NCI-H1436 treated with DMSO at 0.1 percent for 48 hours (cell line): Measurements from ENCODE around the gene CRNKL1.
A peak's percentile ranks its signal among the peaks of the same experiment; 100 is the strongest.

Experiments
- DNase-seq: peaks from one replicate; lab custom pipeline; 2025; lab: John Stamatoyannopoulos, UW

CRNKL1 gene

DNA sequence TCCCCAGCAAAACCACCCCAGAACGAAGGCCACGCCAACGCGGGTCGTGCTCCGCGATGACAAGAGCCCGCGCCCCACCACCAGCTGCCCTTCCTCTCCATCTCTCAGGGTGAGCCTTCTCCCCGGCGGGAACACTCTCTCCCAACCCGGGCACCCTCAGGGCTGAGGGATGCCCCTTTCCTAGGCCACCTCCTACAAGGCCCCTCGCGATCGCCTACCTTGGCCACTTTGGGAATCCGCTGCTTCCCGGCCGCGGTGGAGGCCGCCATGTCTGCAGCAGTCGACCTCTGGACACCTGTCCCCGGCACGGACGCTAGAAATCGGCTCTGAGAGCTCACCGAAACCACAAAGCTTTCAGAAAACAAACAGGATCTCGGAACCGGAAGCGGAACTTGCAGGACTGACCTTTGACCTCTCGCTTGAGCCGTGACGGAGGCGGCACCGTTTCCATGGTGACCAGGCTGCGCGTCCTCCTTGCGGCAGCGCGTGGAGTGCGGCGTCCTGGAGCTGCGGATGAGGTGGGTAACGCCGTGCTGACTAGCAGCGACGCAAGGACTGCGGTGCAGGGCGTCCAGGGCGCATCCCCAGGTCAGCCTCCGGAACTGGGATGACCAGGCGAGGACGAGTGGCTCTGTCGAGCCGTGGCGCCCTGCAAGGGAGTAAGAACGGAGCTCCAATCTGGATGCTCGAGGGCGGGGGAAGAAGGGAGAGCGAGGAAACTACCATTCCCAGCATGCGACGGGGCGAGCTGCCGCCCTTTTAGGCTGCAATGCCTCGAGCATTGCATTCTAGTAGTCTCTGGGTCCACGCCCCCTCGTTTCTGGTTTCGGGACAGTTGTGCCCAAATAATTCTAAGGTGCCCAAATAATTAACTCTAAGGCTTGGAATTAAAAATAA is at the start of gene CRNKL1, which contains the start of gene CFAP61:
Gene CRNKL1 (minus strand): TSS at position 393 of the 897 bp plus-strand sequence. CDS start 124 bp downstream, at position 269.
Gene CFAP61 (plus strand): TSS at position 459 of the 897 bp plus-strand sequence. CDS start 4,122 bp downstream, outside the sequence.
- peak; percentile 77 for DNase-seq

DNA sequence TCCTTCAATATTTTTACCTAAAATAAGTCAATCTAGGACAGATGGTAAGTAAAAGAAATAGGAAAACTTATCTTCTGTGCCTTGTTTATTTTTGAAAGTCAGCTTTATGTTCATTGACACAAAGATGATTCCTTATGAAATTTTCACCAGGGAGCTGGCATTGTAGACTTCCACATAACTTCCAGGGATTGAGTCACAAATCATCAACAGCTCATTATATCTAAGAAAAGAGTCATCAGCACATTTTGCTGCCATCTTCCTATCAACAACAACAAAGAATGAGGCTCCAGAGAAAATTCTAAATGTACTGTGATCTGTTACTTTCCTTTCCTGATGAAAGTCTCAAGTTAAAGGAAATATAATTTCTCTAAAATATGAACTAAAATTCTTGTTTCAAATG is 48.6 kb upstream of the CRNKL1 start:
- no peak for DNase-seq

DNA sequence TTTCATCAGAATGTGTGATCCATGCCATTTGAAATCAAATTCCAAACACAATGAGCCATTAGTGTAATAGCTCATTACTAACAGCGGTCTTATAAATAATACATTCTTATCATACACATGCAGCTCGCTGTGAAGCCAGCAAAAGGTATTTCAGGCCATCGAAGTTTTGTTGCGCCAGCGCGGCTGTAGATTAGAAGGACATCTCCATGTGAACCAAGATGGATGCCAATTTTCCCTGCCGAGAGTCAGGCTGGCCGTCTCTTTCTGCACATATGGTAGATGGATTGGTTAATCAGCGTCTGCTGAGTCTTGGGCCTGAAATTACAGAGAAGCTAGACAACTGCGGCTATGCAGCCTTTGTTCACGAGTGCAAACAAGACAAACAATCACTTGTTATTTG is 44.2 kb upstream of the CRNKL1 start:
- DNase-seq, result no peak

DNA sequence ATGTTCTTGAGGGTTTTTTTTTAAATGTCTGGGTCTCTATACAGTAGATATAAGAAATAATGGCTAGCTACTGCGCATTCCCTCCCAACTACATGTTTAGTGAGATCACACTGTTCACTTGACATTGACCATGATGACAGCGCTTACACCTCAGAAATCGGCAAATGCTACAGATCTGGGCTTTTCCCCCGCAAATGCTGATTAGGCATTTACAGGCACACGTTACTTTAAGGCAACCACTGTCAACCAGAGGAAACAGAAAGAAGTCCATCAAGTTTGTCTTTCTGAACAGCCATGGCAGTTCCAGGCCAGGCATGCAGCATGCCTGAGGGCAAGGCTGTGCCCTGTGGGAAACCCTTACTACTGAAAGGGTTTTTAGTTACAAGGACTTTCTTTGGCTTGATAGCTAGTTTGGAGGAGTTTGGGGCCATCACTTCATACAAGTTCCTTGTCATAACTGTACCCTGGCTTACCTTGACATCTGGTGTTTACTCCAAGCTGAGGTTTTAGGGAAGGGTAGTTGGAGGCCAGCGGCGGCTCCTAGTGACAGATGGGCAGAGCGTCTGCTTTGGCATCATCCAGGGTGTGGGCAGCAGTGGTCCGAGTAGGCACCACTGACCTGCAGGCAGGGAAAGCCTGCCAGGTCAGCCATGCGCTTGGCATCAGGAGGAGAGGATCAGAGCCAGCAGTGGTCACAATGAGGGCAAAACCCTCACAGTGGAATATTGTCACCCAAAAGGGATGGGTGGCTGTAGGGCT is 43.0 kb upstream of the CRNKL1 start:
- DNase-seq, result no peak

DNA sequence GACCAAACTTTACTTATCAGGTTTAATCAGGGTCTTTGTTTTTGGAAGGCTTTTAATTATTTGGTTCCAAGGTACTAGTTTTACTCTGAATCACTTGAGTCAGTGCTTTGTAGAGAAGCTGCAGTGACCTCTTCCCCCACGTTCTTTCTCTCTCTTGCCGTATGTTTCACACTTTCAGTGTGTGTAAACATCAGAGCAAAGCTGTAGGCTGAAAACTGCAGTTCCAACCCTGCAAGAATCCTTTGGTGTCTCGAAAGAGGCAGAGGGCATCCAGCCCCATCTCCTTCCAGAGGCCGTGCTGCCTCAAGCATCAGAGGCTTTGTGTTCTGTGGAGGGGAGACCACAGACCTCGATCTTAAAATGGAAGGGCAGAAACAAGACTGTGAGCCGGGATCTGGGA is 42.1 kb upstream of the CRNKL1 start:
- DNase-seq, result no peak

DNA sequence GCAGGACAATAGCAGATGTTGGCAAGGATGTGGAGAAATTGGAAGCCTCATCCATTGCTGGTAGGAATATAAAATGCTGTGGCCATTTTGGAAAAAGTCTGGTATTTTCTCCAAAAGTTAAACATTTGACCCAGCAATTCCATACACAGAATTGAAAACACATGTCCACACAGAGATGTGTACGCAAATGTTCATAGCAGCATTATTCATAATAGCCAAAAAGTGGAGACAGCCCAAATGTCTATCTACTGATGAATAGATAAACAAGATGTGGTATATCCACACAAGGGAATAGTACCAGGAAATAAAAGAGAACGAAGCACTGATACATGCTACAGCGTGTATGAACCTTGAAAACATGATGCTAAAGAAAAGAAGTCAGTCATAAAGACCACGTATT is 40.6 kb upstream of the CRNKL1 start:
- no peak for DNase-seq

DNA sequence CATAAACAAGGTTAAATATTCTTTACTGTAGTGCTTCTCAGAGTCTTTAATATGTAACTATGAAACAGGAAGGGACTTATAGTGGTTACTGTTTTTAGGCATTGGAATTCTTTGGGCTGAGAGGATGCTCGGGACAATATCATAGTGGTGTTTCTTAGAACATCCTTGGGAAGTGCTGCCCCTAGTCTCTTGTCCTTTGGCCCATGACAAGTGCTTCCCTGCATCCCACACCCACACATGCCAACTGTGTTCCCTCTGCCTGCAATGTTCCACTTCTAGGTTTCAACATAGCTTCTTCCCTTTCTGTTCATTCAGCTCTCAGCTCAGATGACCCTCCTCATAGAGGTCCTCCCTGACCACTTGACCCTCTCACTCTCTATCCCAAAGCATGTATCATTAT is 37.7 kb upstream of the CRNKL1 start:
- no peak for DNase-seq

DNA sequence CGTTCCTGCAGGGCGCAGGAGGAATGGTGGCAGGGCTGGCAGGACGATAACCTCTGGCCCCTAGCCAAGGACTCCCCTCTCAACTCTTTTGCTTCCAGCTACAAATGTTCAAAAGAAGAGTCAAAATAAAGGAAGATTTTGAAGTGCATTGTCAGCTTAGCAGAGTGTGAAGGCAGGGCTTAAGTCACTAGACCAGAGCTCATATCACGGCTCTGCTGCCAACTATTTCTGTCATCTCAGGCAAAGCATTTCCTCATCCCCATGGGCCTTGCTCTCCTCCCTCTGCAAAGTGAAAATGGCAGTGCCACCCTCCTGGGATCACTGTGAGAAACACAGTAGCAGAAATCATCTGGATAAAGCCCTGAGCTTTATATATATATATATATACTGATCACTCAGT is 36.8 kb upstream of the CRNKL1 start:
- no peak for DNase-seq

DNA sequence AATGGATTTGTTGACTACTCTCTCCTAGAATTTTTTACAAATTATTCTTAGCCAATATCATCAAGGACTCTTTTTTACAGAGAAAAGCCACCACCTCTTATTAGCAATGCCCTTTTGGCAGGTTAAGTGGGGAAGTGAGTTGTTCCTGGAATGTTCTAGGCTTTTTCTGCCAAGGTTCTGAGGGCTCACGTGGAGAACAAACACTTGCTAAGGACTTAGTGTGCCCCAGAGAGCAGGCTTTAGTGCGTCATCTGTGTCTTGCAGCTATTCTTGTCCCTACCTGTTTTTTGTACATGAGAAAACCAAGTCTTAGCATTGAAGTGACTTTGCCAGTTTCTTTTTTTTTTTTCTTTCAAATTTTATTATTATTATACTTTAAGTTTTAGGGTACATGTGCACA is 33.5 kb upstream of the CRNKL1 start:
- no peak for DNase-seq

DNA sequence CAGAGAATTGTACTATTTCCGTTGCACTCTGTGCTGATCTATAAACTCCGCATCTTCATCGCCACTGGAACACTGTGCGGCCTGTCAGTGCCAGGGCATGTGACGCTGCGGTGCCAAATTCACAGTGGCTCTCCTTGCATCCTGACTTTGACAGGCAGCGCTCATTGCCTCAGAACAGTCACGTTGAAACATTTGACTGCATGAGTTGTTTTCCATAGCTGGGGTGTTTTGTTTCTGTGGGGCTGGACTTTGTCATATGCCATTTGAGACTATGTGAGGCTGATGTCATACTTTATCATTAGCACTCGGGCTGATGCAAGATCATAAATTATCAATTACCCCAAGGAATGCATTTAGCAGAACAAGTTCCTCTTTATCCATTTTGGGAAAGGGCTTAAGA is 32.8 kb upstream of the CRNKL1 start:
- no peak for DNase-seq

DNA sequence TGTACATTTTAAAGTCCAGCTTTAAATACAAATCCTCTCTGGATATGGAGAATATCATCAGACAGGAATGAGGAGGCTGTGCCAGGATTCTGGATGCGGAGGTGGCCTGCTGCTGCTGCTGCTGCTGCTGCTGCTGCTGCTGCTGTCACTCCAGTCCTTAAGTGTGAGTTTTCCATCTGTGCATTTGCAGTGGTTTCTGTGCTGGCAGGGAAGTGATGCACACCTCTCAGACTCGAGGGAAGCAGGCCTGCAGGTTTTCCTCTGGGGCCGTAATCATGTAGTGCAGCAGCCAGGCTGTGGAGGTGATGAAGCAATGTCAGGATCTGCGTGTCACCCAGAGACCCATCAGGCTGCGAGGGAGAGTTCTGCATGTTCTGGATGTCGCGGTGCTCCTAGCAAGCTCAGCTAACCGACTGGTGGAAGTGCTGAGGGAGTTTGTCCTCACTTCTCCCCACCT is 32.1 kb upstream of the CRNKL1 start:
- DNase-seq, result no peak

DNA sequence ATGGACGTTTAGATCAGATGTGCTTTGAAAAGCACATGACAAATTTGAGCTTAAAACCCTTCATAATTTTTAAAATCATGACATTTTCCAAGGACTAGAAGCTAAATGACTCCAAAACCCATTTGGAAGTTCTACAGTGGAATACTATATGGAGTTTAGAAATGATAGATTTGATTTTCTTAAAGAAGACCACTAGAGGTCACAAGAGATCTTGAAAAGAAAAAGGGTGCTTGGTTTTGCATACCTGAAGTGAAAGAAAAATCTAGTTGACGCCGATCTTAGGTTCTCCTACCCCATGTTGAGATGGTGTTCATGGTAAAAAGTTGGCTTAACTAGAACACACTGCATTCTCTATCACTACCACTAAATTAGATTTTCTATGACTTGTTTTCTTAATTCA is 31.5 kb upstream of the CRNKL1 start:
- DNase-seq, result peak; percentile 26

DNA sequence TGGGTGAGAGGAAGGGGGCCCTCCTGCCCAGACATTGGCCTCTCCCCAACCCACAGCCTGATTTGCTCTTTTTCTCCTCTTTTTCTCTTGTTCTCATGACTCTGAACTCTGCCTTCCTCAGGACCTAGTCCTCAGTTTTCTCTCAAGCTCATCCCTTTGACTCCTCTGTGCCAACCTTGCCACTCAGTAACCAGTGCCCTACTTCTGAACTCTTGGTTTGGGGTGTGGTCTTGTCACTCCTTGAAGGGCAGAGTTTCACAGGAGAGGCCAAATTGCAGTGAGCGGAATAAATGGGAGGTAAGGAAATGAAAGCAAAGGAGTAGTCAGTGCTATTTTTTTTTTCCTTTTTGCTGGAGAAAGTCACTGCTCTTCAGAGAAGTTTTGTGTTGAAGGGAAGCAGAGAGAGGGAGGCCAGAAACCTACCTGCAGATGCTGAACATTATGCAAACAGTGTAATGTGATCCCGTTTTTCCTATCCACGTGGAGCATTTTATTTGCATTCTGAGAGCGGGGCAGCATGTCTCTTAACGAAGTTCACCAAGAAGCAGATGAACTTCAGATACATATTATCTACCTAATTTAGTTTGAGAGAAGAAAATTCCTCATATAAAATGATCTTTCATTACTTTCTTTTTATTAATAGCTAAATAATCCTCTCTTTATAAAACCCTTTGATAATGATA is 27.0 kb upstream of the CRNKL1 start:
- DNase-seq, result no peak

DNA sequence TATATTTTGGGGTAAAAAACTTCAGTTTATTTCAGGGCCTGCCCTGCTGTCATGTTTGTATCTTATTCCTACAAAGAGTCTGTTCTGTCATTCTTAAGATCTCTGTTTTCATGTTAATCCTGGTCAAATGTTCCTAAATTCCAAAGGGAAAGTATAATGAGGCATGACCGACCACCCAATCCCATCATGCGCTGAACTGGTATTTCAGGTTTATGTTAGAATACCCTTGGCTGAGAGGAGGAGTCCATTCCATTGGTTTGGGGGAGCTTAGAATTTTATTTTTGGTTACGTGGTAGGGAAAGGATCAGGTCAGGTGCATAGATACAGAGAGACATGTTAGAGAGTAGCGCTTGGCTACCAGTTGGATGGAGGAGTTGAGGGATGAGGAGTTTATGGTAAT is 25.8 kb upstream of the CRNKL1 start:
- no peak for DNase-seq

DNA sequence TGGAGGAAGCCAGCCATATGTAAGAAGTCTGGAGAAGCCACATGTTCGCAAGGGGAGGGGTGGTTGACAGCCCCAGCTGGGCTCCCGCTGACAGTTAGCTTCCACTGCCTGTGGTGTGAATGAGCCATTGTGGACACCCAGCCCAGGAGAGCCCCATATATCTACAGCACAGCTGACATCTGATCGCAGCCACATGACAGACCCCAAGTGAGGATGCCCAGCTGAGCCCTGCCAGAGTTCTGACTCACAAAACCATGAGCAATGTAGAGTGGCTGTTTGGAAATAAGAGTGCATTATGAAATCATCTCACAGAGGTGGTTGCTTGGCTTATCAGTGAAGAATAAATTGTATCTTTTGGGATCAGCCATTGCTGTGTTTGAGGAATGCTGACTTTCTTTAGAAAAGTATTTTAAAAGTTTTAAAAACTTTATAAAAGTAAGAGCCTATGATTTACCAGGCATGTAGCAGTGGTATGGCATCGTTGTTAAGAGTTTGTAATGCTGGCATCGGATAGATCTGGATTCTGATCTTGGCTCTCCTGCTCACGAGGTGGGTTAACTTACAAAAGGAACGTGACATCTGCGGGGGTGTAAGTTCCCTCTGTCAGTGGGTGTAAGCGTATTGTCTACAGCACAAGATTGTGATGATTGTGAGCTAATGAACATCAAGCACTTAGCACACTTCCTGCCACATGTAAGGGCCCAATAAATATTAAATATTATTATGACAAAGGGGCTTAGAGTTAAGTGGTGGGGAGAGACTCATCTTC is 24.2 kb upstream of the CRNKL1 start:
- DNase-seq, result no peak

DNA sequence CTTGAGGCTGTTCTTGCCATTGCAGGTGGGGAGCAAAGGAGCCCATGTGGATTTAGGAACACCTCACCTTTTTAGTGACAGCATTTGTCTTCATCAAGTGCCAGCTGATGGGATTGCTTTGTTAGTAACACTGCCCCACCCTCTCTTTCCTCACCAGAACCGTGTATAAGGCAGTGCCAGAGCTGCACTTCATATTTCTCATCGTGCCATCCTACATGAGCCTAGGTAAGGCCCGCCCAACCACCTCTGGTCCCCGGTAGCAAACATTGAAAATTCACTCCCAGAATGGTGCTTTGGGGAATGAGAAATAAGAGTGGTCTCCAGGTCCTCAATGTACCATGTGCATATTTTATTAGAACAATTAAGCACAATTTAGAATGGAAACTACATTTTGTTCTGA is 22.8 kb upstream of the CRNKL1 start:
- DNase-seq, result no peak

DNA sequence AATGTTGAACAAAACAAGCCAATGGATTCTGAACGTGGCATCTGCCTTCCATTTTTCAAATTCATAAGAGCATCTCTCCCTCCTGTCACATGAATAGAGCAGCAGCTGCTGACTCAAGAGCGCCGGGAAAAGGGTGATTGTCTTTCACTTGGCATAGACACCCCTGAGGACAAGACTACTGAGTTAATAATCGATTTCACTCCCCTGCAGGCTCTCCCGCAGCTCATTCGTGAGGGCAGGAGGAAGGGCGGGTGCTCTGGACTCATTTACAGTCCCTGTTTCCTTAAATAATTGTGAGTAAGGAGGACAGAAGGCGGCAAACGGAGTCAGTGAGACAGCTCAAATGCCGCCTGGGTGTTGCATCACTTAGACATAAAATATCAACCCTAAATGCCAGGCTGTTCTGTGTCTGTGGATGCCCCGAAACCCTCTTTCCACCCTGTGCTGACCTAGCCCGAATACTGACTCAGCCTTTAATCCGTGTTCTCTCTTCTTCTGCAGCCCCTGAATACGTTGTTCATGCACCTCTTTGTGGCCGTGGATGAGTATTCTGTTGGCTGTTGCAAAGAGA is 21.6 kb upstream of the CRNKL1 start:
- no peak for DNase-seq

DNA sequence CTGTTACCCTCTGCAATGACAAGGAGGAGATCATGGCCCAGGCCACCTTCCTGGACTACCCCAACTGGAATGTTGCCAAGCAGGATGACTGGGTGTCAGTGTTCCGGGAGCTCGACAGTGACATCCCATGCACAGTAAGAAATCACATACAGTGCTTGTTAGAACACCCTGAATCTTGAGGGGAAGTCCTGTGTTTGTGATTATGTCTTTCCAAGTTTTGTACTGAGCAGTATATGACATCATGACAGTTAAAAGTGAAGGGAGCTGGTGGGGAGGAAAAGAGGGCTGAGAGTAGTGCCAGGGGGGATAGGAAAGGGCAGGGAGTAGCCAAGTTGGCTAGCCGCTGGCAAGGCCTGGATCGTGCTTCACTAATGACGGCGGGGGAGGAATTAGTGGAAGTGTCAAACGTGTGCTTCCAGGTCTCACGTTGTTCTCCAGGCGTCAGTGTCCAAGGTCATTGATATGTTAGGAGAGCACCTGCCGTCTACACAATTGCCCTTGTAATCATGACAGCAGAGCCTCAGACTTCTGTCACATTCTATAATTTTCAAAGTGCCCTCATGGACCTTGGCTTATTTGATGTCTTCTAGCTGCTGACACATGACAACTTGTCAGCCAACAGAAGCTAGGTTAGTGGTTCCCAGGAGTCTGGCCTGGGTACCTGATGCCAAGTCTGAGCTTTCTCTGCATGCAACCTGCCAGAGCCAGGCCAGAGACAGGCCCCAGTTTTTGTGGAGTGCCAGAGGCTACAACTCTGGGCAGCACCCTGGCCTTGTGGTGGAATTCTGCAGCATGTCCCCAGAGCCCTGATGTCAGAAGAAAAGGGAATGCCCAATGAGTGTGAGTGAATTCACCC is 18.8 kb upstream of the CRNKL1 start:
- DNase-seq, result no peak

DNA sequence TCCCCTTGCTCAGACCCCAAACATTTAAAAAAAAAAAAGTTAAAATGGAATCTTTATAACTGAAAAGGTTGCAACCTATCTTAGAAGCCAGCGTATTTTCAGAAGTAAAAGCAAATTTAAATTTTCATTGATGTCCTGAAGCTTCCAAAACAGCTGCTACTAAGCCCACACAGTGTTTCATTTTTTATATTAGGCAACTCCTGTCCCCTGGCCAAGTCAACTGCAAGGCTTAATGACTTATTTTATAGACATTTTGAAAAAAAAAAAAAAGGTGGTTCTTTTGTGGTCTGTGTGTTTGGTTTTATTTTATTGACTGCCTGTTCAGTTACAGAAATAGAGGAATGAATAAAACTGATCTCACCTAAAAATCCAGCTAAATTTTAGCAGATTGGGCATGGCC is 13.1 kb upstream of the CRNKL1 start:
- DNase-seq, result no peak

DNA sequence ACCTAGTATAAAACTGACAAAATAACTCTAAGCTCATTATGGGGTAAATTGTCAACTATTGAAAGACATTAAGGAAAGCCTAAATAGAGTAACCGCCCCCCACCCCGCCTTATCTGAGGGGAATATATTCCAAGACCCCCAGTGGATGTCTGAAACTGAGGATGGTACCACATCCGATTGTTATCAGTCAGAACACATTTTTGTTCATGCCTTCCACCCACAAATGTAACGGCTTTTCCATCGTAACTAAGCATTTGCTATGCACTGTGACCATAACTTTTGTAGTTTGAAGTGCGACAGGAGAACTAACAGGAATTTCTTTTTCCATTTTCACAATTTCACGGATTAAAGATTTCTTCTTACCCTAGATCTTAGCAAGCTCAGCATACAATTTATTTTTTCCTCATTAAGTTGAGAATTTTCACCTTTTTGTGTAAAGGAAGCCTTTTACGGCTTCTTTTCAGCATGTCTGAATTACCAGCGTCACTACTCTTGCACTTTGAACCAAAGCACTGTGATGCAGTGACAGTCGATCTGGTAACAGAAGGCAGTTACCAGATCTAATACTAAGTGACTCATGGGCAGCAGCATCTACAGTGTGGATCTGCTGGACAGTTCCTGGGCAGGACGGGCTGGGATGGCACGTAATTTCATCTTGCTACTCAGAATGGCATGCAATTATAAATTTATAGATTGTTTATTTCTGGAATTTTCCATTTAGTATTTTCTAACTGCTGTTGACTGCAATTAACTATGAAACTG is 11.9 kb upstream of the CRNKL1 start:
- DNase-seq, result no peak
